BE2C (cell line): ENCODE data around the gene LRRC4B.
"Not testable (repeated sequence)": the region's sequence is repeated elsewhere in the genome, so short reads cannot be mapped to it uniquely, and the experiment has no call there.

ENCODE experiments used
- DNase-seq: peaks from one replicate; pipeline ENCODE4 v3.0.0-alpha.2; 2020
- H3K27me3 ChIP-seq: fragments of 250-450 bp; sonication (Bioruptor Pico); 2 replicates; pipeline ENCODE4 v1.5.1; 2020; ENCODE audit warnings: mild to moderate bottlenecking
- H3K36me3 ChIP-seq: fragments of 250-450 bp; sonication (Bioruptor Pico); 2 replicates; pipeline ENCODE4 v1.5.1; 2020; ENCODE audit warnings: mild to moderate bottlenecking
- H3K4me1 ChIP-seq: fragments of 250-450 bp; sonication (Bioruptor Pico); 2 replicates; pipeline ENCODE4 v1.5.1; 2020
- H3K4me3 ChIP-seq: 2 replicates; pipeline ENCODE4 v1.5.1; 2011; ENCODE audit warnings: low read depth, low read length
- H3K9me3 ChIP-seq: fragments of 250-450 bp; sonication (Bioruptor Pico); 2 replicates; pipeline ENCODE4 v1.5.1; 2020
- TF ChIP-seq, protein P1 (sequence below): IDR thresholded peaks from 2 replicates; pipeline ENCODE4 v1.5.1; 2012; ENCODE audit warnings: mild to moderate bottlenecking, low read depth, low read length

The LRRC4B gene

GRCh38 chr19:50602935-50603334, 34.7 kb upstream of the LRRC4B start:
- Histone ChIP-seq H3K36me3 (no peaks in the 10 kb centered on the region), H3K9me3 (peaks cover 3% of the 10 kb centered on the region), H3K27me3 (peaks cover 54% of the 10 kb centered on the region), H3K4me1 (no peaks in the 10 kb centered on the region), H3K4me3 (no peak overlapping the region)
- DNase-seq, result no peak
- TF ChIP-seq, protein P1, sequence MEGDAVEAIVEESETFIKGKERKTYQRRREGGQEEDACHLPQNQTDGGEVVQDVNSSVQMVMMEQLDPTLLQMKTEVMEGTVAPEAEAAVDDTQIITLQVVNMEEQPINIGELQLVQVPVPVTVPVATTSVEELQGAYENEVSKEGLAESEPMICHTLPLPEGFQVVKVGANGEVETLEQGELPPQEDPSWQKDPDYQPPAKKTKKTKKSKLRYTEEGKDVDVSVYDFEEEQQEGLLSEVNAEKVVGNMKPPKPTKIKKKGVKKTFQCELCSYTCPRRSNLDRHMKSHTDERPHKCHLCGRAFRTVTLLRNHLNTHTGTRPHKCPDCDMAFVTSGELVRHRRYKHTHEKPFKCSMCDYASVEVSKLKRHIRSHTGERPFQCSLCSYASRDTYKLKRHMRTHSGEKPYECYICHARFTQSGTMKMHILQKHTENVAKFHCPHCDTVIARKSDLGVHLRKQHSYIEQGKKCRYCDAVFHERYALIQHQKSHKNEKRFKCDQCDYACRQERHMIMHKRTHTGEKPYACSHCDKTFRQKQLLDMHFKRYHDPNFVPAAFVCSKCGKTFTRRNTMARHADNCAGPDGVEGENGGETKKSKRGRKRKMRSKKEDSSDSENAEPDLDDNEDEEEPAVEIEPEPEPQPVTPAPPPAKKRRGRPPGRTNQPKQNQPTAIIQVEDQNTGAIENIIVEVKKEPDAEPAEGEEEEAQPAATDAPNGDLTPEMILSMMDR, result no peak

- H3K9me3 ChIP-seq, result peaks cover 3% of the 10 kb centered on the region
- DNase-seq, result no peak
Observed at GRCh38 chr19:50602496-50602895, 34.3 kb upstream of the LRRC4B start.

DNA sequence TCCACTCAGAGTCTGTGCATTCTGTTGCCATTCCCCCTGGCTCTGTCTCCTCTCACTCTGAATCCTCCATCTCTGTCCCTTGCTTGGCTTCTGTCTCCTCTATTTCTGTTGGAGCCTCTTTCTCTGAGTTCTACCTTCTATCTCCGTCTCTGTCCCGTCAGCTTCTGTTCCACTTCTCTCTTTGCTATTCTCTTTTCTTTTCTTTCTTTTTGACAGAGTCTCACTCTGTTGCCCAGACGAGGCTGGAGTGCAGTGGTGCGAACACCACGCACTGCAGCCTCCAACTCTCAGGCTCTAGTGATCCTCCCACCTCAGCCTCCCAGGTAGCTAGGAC, 33.8 kb upstream of the LRRC4B start:
- H3K9me3 ChIP-seq, result peaks cover 3% of the 10 kb centered on the region
- no peaks in the 10 kb centered on the region for H3K4me1 ChIP-seq
- DNase-seq, result no peak
- H3K27me3 ChIP-seq, result peaks cover 50% of the 10 kb centered on the region
- TF ChIP-seq, protein P1, result no peak
- no peaks in the 10 kb centered on the region for H3K36me3 ChIP-seq
- no peak overlapping the region for H3K4me3 ChIP-seq

More at GRCh38 chr19:50602496-50602895, 34.3 kb upstream of the LRRC4B start:
- no peaks in the 10 kb centered on the region for H3K36me3 ChIP-seq
- H3K27me3 ChIP-seq, result peaks cover 54% of the 10 kb centered on the region
- TF ChIP-seq, protein P1, result no peak
- no peaks in the 10 kb centered on the region for H3K4me1 ChIP-seq
- no peak overlapping the region for H3K4me3 ChIP-seq

DNA sequence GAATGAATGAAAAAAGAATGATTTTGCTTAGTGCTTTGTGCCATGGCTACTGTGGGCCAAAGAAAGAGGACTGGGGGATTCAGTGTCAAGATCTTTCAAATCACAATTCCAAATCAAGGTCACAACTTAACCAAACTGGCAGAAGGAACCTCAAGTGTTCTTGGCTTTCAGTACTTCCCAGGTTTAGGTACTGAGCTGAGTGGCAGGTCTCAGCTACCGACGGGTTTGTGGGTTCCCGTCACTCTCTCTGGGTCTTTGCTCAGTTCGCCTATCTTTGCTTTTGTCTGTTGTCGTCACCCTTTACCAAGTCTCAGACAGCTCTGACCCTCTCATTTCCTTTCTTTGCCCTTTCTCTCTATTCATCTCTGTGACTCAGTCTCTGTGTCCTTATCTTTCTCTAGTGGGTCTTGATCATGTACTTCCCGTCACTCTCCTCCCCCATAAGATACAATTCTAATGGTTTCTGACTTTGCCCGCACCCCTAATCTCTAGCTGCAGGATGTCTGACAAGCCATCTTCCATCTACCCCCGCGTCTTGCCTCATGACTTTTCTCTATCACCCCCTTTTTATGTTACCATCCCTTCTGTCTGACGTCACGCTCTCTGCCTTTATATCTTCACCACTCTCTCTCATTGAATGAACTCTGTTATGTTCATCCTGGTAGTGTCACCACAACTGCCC, 33.3 kb upstream of the LRRC4B start:
- Histone ChIP-seq H3K4me1 (no peaks in the 10 kb centered on the region), H3K27me3 (peaks cover 48% of the 10 kb centered on the region), H3K4me3 (no peak overlapping the region), H3K36me3 (no peaks in the 10 kb centered on the region), H3K9me3 (peaks cover 2% of the 10 kb centered on the region)
- TF ChIP-seq, protein P1, result no peak
- no peak for DNase-seq

GRCh38 chr19:50599427-50599826, 31.2 kb upstream of the LRRC4B start:
- TF ChIP-seq, protein P1, result no peak
- Histone ChIP-seq H3K27me3 (peaks cover 44% of the 10 kb centered on the region), H3K36me3 (no peaks in the 10 kb centered on the region), H3K4me3 (no peak overlapping the region), H3K4me1 (no peaks in the 10 kb centered on the region), H3K9me3 (no peaks in the 10 kb centered on the region)
- DNase-seq, result no peak

DNA sequence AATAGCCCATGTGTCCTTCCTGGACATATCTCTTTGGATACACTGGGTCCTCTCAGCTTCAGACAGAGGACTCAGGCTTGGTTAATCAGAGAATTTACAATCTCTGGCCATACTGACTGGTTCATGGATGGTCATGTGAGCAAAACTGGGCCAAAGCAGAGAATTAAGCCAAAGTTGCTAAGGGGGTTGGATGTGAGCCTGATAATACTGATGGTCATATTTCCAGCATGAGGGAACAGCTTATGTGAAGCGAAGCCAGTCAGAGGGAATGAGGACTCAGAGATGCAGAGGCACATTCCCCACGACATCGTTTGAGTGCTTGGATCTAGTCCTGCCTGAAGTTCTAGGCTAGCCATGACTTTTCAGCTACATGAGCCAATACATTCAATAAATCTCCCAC, 22.0 kb upstream of the LRRC4B start:
- no peaks in the 10 kb centered on the region for H3K9me3 ChIP-seq
- H3K36me3 ChIP-seq, result no peaks in the 10 kb centered on the region
- TF ChIP-seq, protein P1, result no peak
- DNase-seq, result no peak
- H3K4me3 ChIP-seq, result no peak overlapping the region
- H3K4me1 ChIP-seq, result no peaks in the 10 kb centered on the region
- peaks cover 21% of the 10 kb centered on the region for H3K27me3 ChIP-seq

DNA sequence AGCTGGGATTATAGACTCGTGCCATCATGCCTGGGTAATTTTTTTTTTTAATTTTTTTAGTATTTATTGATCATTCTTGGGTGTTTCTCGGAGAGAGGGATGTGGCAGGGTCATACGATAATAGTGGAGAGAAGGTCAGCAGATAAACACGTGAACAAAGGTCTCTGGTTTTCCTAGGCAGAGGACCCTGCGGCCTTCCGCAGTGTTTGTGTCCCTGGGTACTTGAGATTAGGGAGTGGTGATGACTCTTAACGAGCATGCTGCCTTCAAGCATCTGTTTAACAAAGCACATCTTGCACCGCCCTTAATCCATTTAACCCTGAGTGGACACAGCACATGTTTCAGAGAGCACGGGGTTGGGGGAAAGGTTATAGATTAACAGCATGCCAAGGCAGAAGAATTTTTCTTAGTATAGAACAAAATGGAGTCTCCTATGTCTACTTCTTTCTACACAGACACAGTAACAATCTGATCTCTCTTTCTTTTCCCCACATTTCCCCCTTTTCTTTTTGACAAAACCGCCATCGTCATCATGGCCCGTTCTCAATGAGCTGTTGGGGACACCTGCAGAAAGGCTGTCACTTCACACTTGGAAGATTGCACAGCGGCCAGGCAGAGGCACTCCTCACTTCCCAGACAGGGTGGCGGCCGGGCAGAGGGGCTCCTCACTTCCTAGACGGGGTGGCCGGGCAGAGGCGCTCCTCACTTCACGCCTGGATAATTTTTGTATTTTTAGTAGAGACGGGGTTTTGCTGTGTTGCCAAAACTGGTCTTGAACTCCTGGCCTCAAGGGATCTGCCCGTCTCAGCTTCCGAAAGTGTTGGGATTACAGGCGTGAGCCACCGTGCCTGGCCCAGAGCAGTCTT, 13.8 kb upstream of the LRRC4B start:
- H3K4me1 ChIP-seq, H3K4me3 ChIP-seq, H3K36me3 ChIP-seq, H3K9me3 ChIP-seq, H3K27me3 ChIP-seq, DNase-seq: not testable (repeated sequence)
